DND-41 (cell line): ENCODE data around the gene TJP2.

Experiments
- ATAC-seq: fragments of 200-7000 bp; cut with Tn5 transposase; 3 replicates; pipeline ENCODE4 v1.9.1; 2021; ENCODE audit warnings: low read depth; ENCODE audit not compliant: insufficient read depth
- DNase-seq: peaks from one replicate; pipeline ENCODE4 v3.0.0-alpha.2; 2020
- H2AFZ ChIP-seq: 2 replicates; pipeline ENCODE4 v1.6.0; 2012; ENCODE audit warnings: low read depth, low read length
- H3K27ac ChIP-seq: 2 replicates; pipeline ENCODE4 v1.5.1; 2012; ENCODE audit warnings: low read length, inconsistent platforms
- H3K27me3 ChIP-seq: fragments of 200-600 bp; sonication (generic); 2 replicates; pipeline ENCODE4 v1.6.0; 2012; ENCODE audit warnings: low read length, mild to moderate bottlenecking, inconsistent platforms; ENCODE audit not compliant: insufficient read depth, poor library complexity
- H3K36me3 ChIP-seq: 2 replicates; pipeline ENCODE4 v1.5.1; 2012; ENCODE audit warnings: low read length, inconsistent platforms; ENCODE audit not compliant: insufficient read depth
- H3K4me1 ChIP-seq: 2 replicates; pipeline ENCODE4 v1.5.1; 2012; ENCODE audit warnings: mild to moderate bottlenecking, low read length; ENCODE audit not compliant: insufficient read depth
- H3K4me2 ChIP-seq: 2 replicates; pipeline ENCODE4 v1.6.0; 2012; ENCODE audit warnings: mild to moderate bottlenecking, moderate library complexity, low read length, inconsistent platforms; ENCODE audit not compliant: insufficient read depth
- H3K4me3 ChIP-seq, 2 experiments: fragments of 200-600 bp in 1 of 2; shearing (Covaris generic) in 1 of 2; 2 replicates each; pipeline ENCODE4 v1.5.1; 2012 to 2016; ENCODE audit warnings: inconsistent platforms in 2 of 2, low read length in 2 of 2, mild to moderate bottlenecking in 2 of 2, low read depth in 1 of 2, moderate library complexity in 1 of 2
- H3K79me2 ChIP-seq: 2 replicates; pipeline ENCODE4 v1.6.0; 2012; ENCODE audit warnings: low read length, inconsistent platforms; ENCODE audit not compliant: insufficient read depth
- H3K9ac ChIP-seq: 2 replicates; pipeline ENCODE4 v1.6.0; 2012; ENCODE audit warnings: low read depth, mild to moderate bottlenecking, inconsistent platforms, low read length, moderate library complexity
- H3K9me3 ChIP-seq: 2 replicates; pipeline ENCODE4 v1.5.1; 2012; ENCODE audit warnings: low read length, moderate library complexity, mild to moderate bottlenecking, inconsistent platforms; ENCODE audit not compliant: insufficient read depth, severe bottlenecking
- H4K20me1 ChIP-seq: 2 replicates; pipeline ENCODE4 v1.6.0; 2012; ENCODE audit warnings: low read length; ENCODE audit not compliant: insufficient read depth
- EZH2 ChIP-seq: IDR thresholded peaks from 3 replicates; pipeline ENCODE4 v1.6.1; 2012; ENCODE audit warnings: borderline replicate concordance, low read depth, mild to moderate bottlenecking, moderate library complexity, low read length, inconsistent platforms; ENCODE audit not compliant: severe bottlenecking
- TF ChIP-seq, protein P1 (sequence below): IDR thresholded peaks from 2 replicates; pipeline ENCODE4 v1.5.1; 2012; ENCODE audit warnings: borderline replicate concordance, low read length, moderate library complexity, mild to moderate bottlenecking; ENCODE audit not compliant: poor library complexity, severe bottlenecking; ENCODE audit errors: extremely low read depth

Gene TJP2

DNA sequence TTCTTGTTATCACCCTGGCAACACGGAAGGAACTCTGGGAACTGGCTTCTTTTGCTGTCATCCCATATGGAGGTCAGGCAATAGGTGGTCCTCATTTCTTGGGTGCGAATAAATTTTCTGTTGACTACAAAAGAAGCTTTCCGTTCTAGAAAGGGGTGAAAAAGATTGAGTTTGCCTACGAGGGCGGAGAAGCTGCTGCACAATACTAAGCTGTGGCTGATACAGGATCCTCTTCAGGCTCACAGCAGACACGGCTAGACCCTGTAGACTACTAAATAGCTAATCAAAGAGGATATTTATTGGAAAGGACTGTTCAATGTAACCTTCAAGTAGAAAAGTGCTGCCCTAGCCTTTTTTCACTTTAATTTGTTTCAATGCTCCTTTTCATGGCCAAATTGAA lies 58.1 kb downstream of the TJP2 start:
- DNase-seq, result no peak
- no peak for ATAC-seq
- H3K9me3 ChIP-seq, result no peaks in the 10 kb centered on the region
- H4K20me1 ChIP-seq, result no peaks in the 10 kb centered on the region
- no peak overlapping the region for H3K27ac ChIP-seq
- TF ChIP-seq EZH2, result no peak
- TF ChIP-seq, protein P1, sequence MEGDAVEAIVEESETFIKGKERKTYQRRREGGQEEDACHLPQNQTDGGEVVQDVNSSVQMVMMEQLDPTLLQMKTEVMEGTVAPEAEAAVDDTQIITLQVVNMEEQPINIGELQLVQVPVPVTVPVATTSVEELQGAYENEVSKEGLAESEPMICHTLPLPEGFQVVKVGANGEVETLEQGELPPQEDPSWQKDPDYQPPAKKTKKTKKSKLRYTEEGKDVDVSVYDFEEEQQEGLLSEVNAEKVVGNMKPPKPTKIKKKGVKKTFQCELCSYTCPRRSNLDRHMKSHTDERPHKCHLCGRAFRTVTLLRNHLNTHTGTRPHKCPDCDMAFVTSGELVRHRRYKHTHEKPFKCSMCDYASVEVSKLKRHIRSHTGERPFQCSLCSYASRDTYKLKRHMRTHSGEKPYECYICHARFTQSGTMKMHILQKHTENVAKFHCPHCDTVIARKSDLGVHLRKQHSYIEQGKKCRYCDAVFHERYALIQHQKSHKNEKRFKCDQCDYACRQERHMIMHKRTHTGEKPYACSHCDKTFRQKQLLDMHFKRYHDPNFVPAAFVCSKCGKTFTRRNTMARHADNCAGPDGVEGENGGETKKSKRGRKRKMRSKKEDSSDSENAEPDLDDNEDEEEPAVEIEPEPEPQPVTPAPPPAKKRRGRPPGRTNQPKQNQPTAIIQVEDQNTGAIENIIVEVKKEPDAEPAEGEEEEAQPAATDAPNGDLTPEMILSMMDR, result no peak
- peaks cover 5% of the 10 kb centered on the region for H3K36me3 ChIP-seq
- H3K27me3 ChIP-seq, result no peaks in the 10 kb centered on the region
- no peak overlapping the region for H3K9ac ChIP-seq
- H3K4me2 ChIP-seq, result no peak overlapping the region
- no peaks in the 10 kb centered on the region for H3K4me1 ChIP-seq
- no peak overlapping the region for H3K4me3 ChIP-seq
- H2AFZ ChIP-seq, result no peak overlapping the region
- H3K79me2 ChIP-seq, result no peaks in the 10 kb centered on the region

DNA sequence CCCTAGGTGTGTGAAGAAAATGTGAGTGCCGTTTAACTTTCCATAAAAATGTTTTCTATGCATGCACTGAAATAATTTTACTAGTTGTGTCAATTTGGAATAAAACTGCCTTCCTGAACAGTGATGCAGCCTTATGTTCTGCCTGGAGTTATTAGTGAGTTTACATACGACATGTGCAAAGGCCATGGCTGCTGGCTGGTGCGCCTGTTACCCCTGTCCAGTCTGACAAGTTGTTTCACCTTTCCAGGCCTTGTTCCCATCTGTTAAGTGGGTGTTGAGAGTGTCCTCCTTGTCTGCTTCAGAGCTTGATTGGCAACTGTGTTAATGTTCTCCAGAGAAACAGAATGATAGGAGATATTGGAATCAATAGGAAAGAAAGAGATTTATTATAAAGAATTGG lies 60.6 kb downstream of the TJP2 start:
- TF ChIP-seq, protein P1, result no peak
- no peak for TF ChIP-seq EZH2
- Histone ChIP-seq H3K27me3 (no peaks in the 10 kb centered on the region), H3K4me3 (no peak overlapping the region), H4K20me1 (no peaks in the 10 kb centered on the region), H2AFZ (no peak overlapping the region), H3K9ac (no peak overlapping the region), H3K79me2 (no peaks in the 10 kb centered on the region), H3K9me3 (no peaks in the 10 kb centered on the region), H3K4me1 (no peaks in the 10 kb centered on the region), H3K36me3 (no peaks in the 10 kb centered on the region; the same call in 1 of the 2 replicates), H3K4me2 (no peak overlapping the region), H3K27ac (no peak overlapping the region)
- DNase-seq, result no peak
- ATAC-seq, result no peak

DNA sequence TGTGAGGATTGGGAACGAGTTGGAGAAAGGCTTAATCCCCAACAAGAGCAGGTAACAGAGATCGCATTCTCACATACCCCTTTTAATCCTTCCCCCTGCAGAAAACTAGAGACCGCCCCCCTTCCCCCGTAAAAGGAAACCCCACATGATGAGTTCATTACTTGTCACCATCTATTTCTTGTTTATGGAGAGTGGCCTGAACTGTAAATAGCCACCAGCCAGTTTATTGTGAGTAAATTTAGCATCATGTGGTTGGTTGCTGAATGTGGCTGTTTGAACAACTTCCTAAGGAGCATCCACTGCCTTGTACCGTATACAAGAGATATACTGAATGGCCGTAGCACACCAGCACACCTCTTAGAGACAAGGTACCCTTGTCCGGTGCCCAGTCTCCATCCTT lies 62.1 kb downstream of the TJP2 start:
- Histone ChIP-seq H3K27ac (no peak overlapping the region), H3K9me3 (no peaks in the 10 kb centered on the region), H3K4me1 (no peaks in the 10 kb centered on the region), H3K27me3 (no peaks in the 10 kb centered on the region), H3K9ac (no peak overlapping the region), H3K36me3 (peaks cover 4% of the 10 kb centered on the region; the same call in 1 of the 2 replicates), H3K4me3 (no peak overlapping the region), H4K20me1 (no peaks in the 10 kb centered on the region), H2AFZ (no peak overlapping the region), H3K4me2 (no peak overlapping the region), H3K79me2 (no peaks in the 10 kb centered on the region)
- no peak for TF ChIP-seq EZH2
- TF ChIP-seq, protein P1, result no peak
- ATAC-seq (no peak), DNase-seq (no peak)
